GM19395 (cell line): ENCODE measurements around the gene RPL35.

Experiments
- ATAC-seq: cut with Tn5 transposase; IDR thresholded peaks from one replicate; pipeline ENCODE4 v1.9.1; 2021; ENCODE audit warnings: mild to moderate bottlenecking, moderate library complexity; ENCODE audit not compliant: unreplicated experiment

The RPL35 gene

GRCh38 chr9:124877021-124877782 lies 15.4 kb upstream of the RPL35 start:
- no peak for ATAC-seq

- ATAC-seq, result no peak
Observed at GRCh38 chr9:124875501-124875900, 13.7 kb upstream of the RPL35 start.

GRCh38 chr9:124873664-124874063 lies 11.9 kb upstream of the RPL35 start:
- ATAC-seq, result no peak

GRCh38 chr9:124871156-124871561 lies 9.4 kb upstream of the RPL35 start:
- no peak for ATAC-seq

GRCh38 chr9:124870723-124871122 lies 9.0 kb upstream of the RPL35 start:
- ATAC-seq, result no peak

GRCh38 chr9:124869986-124870560 lies 8.3 kb upstream of the RPL35 start:
- ATAC-seq, result peak; percentile 53

GRCh38 chr9:124869466-124869985 lies 7.8 kb upstream of the RPL35 start:
- ATAC-seq, result peak; percentile 9

- peak; percentile 52 for ATAC-seq
Observed at GRCh38 chr9:124868511-124869465, 7.0 kb upstream of the RPL35 start.

- no peak for ATAC-seq
Observed at GRCh38 chr9:124863371-124863871, 1.7 kb upstream of the RPL35 start.

GRCh38 chr9:124860582-124861341 lies 995 bp downstream of the RPL35 start:
- no peak for ATAC-seq

GRCh38 chr9:124859803-124860581 lies 1.8 kb downstream of the RPL35 start:
- no peak for ATAC-seq

- no peak for ATAC-seq
Observed at GRCh38 chr9:124858330-124859046, 3.3 kb downstream of the RPL35 start.

GRCh38 chr9:124857533-124858162 lies 4.1 kb downstream of the RPL35 start:
- ATAC-seq, result no peak

- ATAC-seq, result no peak
Observed at GRCh38 chr9:124855944-124856765, 5.6 kb downstream of the RPL35 start.

- no peak for ATAC-seq
Observed at GRCh38 chr9:124855566-124855943, 6.2 kb downstream of the RPL35 start.

GRCh38 chr9:124854822-124855221 lies 6.9 kb downstream of the RPL35 start:
- no peak for ATAC-seq

- no peak for ATAC-seq
Observed at GRCh38 chr9:124854161-124854560, 7.6 kb downstream of the RPL35 start.
